HEK293 (cell line): Measurements from ENCODE around the gene LSM2.

Experiments used
- CTCF ChIA-PET: fragments of 350-600 bp; formaldehyde crosslinking; extraction: SDS; loops from one replicate; lab custom pipeline; 2021; ENCODE audit warnings: antibody characterized with exemption; lab: Yijun Ruan, JAX
- POLR2A ChIA-PET: fragments of 300-600 bp; formaldehyde crosslinking; extraction: SDS; loops from one replicate; lab custom pipeline; 2020; ENCODE audit warnings: antibody characterized with exemption, inconsistent platforms; lab: Yijun Ruan, JAX
- H3K27ac ChIP-seq: fragments of 200-500 bp; sonication (Bioruptor generic); 2 replicates; pipeline ENCODE4 v1.5.1; 2014; ENCODE audit warnings: low read depth, low read length, control low read depth, inconsistent platforms; ENCODE audit errors: extremely low read depth
- H3K36me3 ChIP-seq, 2 experiments: fragments of 200-500 bp in 1 of 2; sonication (Bioruptor generic) in 1 of 2; 1 replicate in 1 of 2; 2 replicates in 1 of 2; pipeline ENCODE4 v1.5.1; 2014 to 2017; ENCODE audit warnings: inconsistent platforms in 2 of 2, low read length in 2 of 2; ENCODE audit not compliant: control insufficient read depth in 2 of 2, insufficient read depth in 1 of 2
- H3K4me1 ChIP-seq: fragments of 200-500 bp; sonication (Bioruptor generic); 2 replicates; pipeline ENCODE4 v1.5.1; 2014; ENCODE audit warnings: mild to moderate bottlenecking, low read length, inconsistent platforms; ENCODE audit not compliant: control insufficient read depth, insufficient read depth
- H3K4me3 ChIP-seq: 2 replicates; pipeline ENCODE4 v1.5.1; 2011; ENCODE audit warnings: low read depth, mild to moderate bottlenecking, control low read depth, low read length, moderate library complexity
- H3K9me3 ChIP-seq: fragments of 200-500 bp; sonication (Bioruptor generic); 2 replicates; pipeline ENCODE4 v1.5.1; 2014; ENCODE audit warnings: low read depth, low read length, inconsistent platforms; ENCODE audit not compliant: control insufficient read depth, insufficient read depth
- GFI1B ChIP-seq: fragments of 450-650 bp; formaldehyde crosslinking; IDR thresholded peaks from 2 replicates; pipeline ENCODE4 v1.5.1; 2016; ENCODE audit warnings: missing biosample characterization, missing genetic modification characterization
- IKZF3 ChIP-seq: fragments of 450-650 bp; IDR thresholded peaks from 2 replicates; pipeline ENCODE4 v1.5.0; 2018; ENCODE audit warnings: missing biosample characterization, mild to moderate bottlenecking, missing genetic modification characterization, moderate library complexity
- KLF1 ChIP-seq: fragments of 450-650 bp; formaldehyde crosslinking; IDR thresholded peaks from 2 replicates; pipeline ENCODE4 v1.5.1; 2016; ENCODE audit warnings: missing biosample characterization, missing genetic modification characterization
- YY1 ChIP-seq: fragments of 450-650 bp; formaldehyde crosslinking; IDR thresholded peaks from 2 replicates; pipeline ENCODE4 v1.5.1; 2018; ENCODE audit warnings: missing biosample characterization, missing genetic modification characterization
- ZBTB7A ChIP-seq: fragments of 450-650 bp; formaldehyde crosslinking; IDR thresholded peaks from 2 replicates; pipeline ENCODE4 v1.5.1; 2016; ENCODE audit warnings: low read depth, missing biosample characterization, missing genetic modification characterization
- ZNF146 ChIP-seq: fragments of 450-650 bp; formaldehyde crosslinking; IDR thresholded peaks from 2 replicates; pipeline ENCODE4 v1.5.1; 2016; ENCODE audit warnings: missing biosample characterization, missing genetic modification characterization
- ZNF174 ChIP-seq: fragments of 450-650 bp; formaldehyde crosslinking; IDR thresholded peaks from 2 replicates; pipeline ENCODE4 v1.5.0; 2017; ENCODE audit warnings: missing biosample characterization, mild to moderate bottlenecking, missing genetic modification characterization
- ZNF292 ChIP-seq: fragments of 450-650 bp; formaldehyde crosslinking; IDR thresholded peaks from 2 replicates; pipeline ENCODE4 v1.5.1; 2016; ENCODE audit warnings: low read depth, missing biosample characterization, missing genetic modification characterization, borderline replicate concordance
- ZNF302 ChIP-seq: fragments of 450-650 bp; formaldehyde crosslinking; IDR thresholded peaks from 2 replicates; pipeline ENCODE4 v1.5.1; 2016; ENCODE audit warnings: missing biosample characterization, missing genetic modification characterization, low read depth
- ZNF366 ChIP-seq: fragments of 450-650 bp; formaldehyde crosslinking; conservative IDR thresholded peaks from 2 replicates; pipeline ENCODE4 v1.5.1; 2016; ENCODE audit warnings: missing biosample characterization, missing genetic modification characterization
- ZNF394 ChIP-seq: fragments of 450-650 bp; formaldehyde crosslinking; IDR thresholded peaks from 2 replicates; pipeline ENCODE4 v1.5.1; 2016; ENCODE audit warnings: missing biosample characterization, missing genetic modification characterization, mild to moderate bottlenecking, moderate library complexity, borderline replicate concordance
- ZNF473 ChIP-seq: fragments of 450-650 bp; formaldehyde crosslinking; IDR thresholded peaks from 2 replicates; pipeline ENCODE4 v1.5.1; 2017; ENCODE audit warnings: missing biosample characterization, missing genetic modification characterization
- ZNF585B ChIP-seq: fragments of 450-650 bp; formaldehyde crosslinking; IDR thresholded peaks from 2 replicates; pipeline ENCODE4 v1.5.1; 2016; ENCODE audit warnings: missing biosample characterization, missing genetic modification characterization
- ZNF664 ChIP-seq: fragments of 450-650 bp; formaldehyde crosslinking; IDR thresholded peaks from 2 replicates; pipeline ENCODE4 v1.5.1; 2016; ENCODE audit warnings: missing biosample characterization, missing genetic modification characterization
- ZNF670 ChIP-seq: fragments of 450-650 bp; formaldehyde crosslinking; IDR thresholded peaks from 2 replicates; pipeline ENCODE4 v1.5.1; 2016; ENCODE audit warnings: missing biosample characterization, missing genetic modification characterization, low read depth
- ZNF792 ChIP-seq: fragments of 450-650 bp; formaldehyde crosslinking; IDR thresholded peaks from 2 replicates; pipeline ENCODE4 v1.5.1; 2016; ENCODE audit warnings: missing biosample characterization, missing genetic modification characterization
- TF ChIP-seq, protein P1 (sequence below): fragments of 450-650 bp; formaldehyde crosslinking; IDR thresholded peaks from 2 replicates; pipeline ENCODE4 v1.5.1; 2016; ENCODE audit warnings: missing biosample characterization, missing genetic modification characterization
- TF ChIP-seq, protein P2 (sequence below): fragments of 450-650 bp; formaldehyde crosslinking; IDR thresholded peaks from 2 replicates; pipeline ENCODE4 v1.5.1; 2016; ENCODE audit warnings: missing biosample characterization, missing genetic modification characterization
- TF ChIP-seq, protein P3 (sequence below): fragments of 450-650 bp; formaldehyde crosslinking; IDR thresholded peaks from 2 replicates; pipeline ENCODE4 v1.5.1; 2016; ENCODE audit warnings: missing biosample characterization, missing genetic modification characterization
- TF ChIP-seq, protein P4 (sequence below): fragments of 450-650 bp; formaldehyde crosslinking; IDR thresholded peaks from 2 replicates; pipeline ENCODE4 v1.5.1; 2016; ENCODE audit warnings: missing biosample characterization, missing genetic modification characterization
- TF ChIP-seq, protein P5 (sequence below): fragments of 450-650 bp; formaldehyde crosslinking; IDR thresholded peaks from 2 replicates; pipeline ENCODE4 v1.5.0; 2017; ENCODE audit warnings: missing biosample characterization, missing genetic modification characterization, borderline replicate concordance

The LSM2 gene

DNA sequence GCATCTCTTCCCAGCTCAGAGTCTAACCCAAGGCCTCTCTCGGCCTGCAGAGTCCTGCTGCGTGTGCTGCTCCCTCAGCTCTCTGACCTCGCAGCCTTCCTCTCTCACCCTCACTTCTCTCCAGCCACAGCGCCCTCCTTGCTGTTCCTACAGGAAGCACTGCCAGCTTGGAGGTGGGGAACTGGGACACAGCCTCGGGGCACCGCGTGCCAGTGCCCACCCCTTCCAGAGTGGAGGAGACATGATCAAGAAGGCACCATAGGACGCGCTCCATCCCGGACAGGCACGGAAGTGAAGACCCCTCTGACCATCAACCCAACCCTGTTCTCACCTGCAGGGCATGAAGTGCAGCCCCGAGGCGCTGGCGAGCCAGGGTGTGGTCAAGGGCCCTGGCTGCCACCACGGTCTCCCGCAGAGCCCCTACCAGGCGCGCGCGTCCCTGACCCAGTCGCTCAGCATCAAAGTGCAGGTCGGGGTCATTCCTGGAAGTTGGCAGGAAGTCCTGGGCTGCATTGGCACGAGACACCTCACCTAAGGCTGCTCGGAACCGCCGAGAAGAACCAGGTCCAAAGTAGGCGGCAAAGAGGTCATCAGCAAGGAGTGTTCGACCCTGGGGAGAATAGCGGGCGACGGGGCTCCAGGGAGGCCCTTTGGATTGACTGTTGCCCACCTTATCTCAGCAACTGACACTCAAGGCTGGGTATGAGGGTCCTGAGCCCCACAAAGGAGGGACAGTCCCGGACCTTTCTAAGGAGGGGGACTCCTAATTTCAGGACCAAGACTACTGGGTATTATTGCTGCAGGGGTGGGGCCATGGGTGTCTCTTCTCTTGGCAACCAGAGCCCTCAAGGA lies 30.9 kb downstream of the LSM2 start:
- H3K36me3 ChIP-seq, result peaks cover 0 to 28% of the 10 kb centered on the region in 2 experiments; a peak in 2 of 3 replicates
- no peak for TF ChIP-seq ZNF792
- no peak for TF ChIP-seq ZNF174
- TF ChIP-seq ZNF146, result no peak
- TF ChIP-seq ZNF585B, result no peak
- no peak for TF ChIP-seq IKZF3 (tag by site-specific recombination)
- TF ChIP-seq ZBTB7A, result no peak
- TF ChIP-seq ZNF664 (tag by site-specific recombination), result no peak
- no peak for TF ChIP-seq ZNF302
- no peak for TF ChIP-seq ZNF473
- TF ChIP-seq, protein P1, sequence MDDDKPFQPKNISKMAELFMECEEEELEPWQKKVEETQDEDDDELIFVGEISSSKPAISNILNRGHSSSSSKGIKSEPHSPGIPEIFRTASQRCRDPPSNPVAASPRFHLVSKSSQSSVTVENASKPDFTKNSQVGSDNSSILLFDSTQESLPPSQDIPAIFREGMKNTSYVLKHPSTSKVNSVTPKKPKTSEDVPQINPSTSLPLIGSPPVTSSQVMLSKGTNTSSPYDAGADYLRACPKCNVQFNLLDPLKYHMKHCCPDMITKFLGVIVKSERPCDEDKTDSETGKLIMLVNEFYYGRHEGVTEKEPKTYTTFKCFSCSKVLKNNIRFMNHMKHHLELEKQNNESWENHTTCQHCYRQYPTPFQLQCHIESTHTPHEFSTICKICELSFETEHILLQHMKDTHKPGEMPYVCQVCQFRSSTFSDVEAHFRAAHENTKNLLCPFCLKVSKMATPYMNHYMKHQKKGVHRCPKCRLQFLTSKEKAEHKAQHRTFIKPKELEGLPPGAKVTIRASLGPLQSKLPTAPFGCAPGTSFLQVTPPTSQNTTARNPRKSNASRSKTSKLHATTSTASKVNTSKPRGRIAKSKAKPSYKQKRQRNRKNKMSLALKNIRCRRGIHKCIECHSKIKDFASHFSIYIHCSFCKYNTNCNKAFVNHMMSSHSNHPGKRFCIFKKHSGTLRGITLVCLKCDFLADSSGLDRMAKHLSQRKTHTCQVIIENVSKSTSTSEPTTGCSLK (tag by site-specific recombination), result no peak
- TF ChIP-seq, protein P2, sequence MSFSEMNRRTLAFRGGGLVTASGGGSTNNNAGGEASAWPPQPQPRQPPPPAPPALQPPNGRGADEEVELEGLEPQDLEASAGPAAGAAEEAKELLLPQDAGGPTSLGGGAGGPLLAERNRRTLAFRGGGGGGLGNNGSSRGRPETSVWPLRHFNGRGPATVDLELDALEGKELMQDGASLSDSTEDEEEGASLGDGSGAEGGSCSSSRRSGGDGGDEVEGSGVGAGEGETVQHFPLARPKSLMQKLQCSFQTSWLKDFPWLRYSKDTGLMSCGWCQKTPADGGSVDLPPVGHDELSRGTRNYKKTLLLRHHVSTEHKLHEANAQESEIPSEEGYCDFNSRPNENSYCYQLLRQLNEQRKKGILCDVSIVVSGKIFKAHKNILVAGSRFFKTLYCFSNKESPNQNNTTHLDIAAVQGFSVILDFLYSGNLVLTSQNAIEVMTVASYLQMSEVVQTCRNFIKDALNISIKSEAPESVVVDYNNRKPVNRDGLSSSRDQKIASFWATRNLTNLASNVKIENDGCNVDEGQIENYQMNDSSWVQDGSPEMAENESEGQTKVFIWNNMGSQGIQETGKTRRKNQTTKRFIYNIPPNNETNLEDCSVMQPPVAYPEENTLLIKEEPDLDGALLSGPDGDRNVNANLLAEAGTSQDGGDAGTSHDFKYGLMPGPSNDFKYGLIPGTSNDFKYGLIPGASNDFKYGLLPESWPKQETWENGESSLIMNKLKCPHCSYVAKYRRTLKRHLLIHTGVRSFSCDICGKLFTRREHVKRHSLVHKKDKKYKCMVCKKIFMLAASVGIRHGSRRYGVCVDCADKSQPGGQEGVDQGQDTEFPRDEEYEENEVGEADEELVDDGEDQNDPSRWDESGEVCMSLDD, result no peak
- ChIA-PET CTCF (interaction anchor here (0.5 to 3.2 kb wide), 5 partner anchors 13 to 176 kb away, joined by 3 to 17 read pairs (median 4); no protein-coding TSS in a partner anchor), POLR2A (interaction anchor here (0.6 to 7.2 kb wide), 8 partner anchors 23 to 148 kb away, joined by 3 to 48 read pairs (median 4); partner anchors contain the start of genes ABHD16A, HSPA1A, HSPA1B and HSPA1L)
- no peaks in the 10 kb centered on the region for H3K9me3 ChIP-seq
- no peak overlapping the region for H3K27ac ChIP-seq
- H3K4me3 ChIP-seq, result no peak overlapping the region
- peaks cover 4% of the 10 kb centered on the region for H3K4me1 ChIP-seq

DNA sequence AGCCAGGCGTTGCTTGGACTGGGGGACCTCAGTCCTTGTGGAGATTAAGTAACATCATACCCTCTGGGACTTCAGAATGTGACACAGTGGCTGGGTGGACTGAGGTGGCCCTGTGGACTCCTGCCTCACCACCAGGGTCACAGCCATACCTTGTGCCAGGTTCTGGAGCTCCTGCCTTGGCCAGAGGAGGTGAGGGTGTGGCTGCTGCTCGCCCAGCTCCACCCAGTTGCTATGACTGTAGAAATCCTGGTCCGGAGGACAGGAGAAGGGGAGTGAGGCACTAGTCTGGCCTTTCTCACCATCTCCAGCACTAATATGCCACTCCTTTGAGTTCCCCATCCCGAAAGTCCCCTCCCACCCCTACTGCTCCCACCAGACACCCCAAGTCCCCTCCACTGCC lies 31.6 kb downstream of the LSM2 start:
- Histone ChIP-seq H3K4me3 (no peak overlapping the region), H3K4me1 (peaks cover 4% of the 10 kb centered on the region), H3K9me3 (no peaks in the 10 kb centered on the region), H3K27ac (no peak overlapping the region), H3K36me3 (peaks cover 0 to 21% of the 10 kb centered on the region in 2 experiments; a peak in 2 of 3 replicates)
- POLR2A ChIA-PET, result interaction anchor here (0.6 to 7.2 kb wide), 10 partner anchors 22 to 149 kb away, joined by 3 to 48 read pairs (median 3); partner anchors contain the start of genes ABHD16A, HSPA1A, HSPA1B and HSPA1L
- peak; percentile 47; the same call in 1 of the 2 replicates for TF ChIP-seq KLF1
- TF ChIP-seq, protein P3, sequence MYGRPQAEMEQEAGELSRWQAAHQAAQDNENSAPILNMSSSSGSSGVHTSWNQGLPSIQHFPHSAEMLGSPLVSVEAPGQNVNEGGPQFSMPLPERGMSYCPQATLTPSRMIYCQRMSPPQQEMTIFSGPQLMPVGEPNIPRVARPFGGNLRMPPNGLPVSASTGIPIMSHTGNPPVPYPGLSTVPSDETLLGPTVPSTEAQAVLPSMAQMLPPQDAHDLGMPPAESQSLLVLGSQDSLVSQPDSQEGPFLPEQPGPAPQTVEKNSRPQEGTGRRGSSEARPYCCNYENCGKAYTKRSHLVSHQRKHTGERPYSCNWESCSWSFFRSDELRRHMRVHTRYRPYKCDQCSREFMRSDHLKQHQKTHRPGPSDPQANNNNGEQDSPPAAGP, result no peak
- no peak for TF ChIP-seq ZNF366 (tag by site-specific recombination)
- CTCF ChIA-PET, result interaction anchor here (0.5 to 3.2 kb wide), 7 partner anchors 12 to 272 kb away, joined by 3 to 17 read pairs (median 4); no protein-coding TSS in a partner anchor

DNA sequence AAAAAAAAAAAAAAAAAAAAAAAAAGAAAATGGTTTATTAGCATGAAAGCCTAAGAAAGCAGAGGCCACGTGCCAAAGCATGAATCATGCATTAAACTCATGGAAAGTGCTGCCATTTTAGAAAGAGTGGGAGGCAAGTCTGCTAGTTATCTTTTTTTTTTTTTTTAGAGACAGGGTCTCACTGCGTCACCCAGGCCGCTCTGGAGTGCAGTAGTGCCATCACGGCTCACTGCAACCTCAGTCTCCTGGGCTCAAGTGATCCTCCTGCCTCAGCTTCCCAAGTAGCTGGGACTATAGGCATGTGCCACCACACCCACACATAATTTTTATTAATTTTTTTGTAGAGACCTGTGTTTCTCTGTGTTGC lies 34.8 kb downstream of the LSM2 start:
- H3K4me1 ChIP-seq, result peaks cover 1% of the 10 kb centered on the region
- H3K36me3 ChIP-seq, result no peaks in the 10 kb centered on the region
- H3K4me3 ChIP-seq, result no peak overlapping the region
- H3K9me3 ChIP-seq, result no peaks in the 10 kb centered on the region
- CTCF ChIA-PET, result interaction anchor here (0.6 to 1.2 kb wide), 6 partner anchors 11 to 60 kb away, joined by 3 to 7 read pairs (median 4); partner anchors contain the start of genes CLIC1 and VARS1
- H3K27ac ChIP-seq, result no peak overlapping the region
- POLR2A ChIA-PET, result interaction anchor here (7.2 kb wide), 1 partner anchor 55 kb away, joined by 48 read pairs; the partner anchor contains the start of gene HSPA1B
- TF ChIP-seq ZNF292 (tag by site-specific recombination) (no peak), ZNF394 (tag by site-specific recombination) (no peak), ZNF670 (tag by site-specific recombination) (no peak), GFI1B (tag by site-specific recombination) (no peak), YY1 (tag by site-specific recombination) (no peak)
- TF ChIP-seq, protein P4, sequence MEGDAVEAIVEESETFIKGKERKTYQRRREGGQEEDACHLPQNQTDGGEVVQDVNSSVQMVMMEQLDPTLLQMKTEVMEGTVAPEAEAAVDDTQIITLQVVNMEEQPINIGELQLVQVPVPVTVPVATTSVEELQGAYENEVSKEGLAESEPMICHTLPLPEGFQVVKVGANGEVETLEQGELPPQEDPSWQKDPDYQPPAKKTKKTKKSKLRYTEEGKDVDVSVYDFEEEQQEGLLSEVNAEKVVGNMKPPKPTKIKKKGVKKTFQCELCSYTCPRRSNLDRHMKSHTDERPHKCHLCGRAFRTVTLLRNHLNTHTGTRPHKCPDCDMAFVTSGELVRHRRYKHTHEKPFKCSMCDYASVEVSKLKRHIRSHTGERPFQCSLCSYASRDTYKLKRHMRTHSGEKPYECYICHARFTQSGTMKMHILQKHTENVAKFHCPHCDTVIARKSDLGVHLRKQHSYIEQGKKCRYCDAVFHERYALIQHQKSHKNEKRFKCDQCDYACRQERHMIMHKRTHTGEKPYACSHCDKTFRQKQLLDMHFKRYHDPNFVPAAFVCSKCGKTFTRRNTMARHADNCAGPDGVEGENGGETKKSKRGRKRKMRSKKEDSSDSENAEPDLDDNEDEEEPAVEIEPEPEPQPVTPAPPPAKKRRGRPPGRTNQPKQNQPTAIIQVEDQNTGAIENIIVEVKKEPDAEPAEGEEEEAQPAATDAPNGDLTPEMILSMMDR, result no peak
- TF ChIP-seq, protein P5, sequence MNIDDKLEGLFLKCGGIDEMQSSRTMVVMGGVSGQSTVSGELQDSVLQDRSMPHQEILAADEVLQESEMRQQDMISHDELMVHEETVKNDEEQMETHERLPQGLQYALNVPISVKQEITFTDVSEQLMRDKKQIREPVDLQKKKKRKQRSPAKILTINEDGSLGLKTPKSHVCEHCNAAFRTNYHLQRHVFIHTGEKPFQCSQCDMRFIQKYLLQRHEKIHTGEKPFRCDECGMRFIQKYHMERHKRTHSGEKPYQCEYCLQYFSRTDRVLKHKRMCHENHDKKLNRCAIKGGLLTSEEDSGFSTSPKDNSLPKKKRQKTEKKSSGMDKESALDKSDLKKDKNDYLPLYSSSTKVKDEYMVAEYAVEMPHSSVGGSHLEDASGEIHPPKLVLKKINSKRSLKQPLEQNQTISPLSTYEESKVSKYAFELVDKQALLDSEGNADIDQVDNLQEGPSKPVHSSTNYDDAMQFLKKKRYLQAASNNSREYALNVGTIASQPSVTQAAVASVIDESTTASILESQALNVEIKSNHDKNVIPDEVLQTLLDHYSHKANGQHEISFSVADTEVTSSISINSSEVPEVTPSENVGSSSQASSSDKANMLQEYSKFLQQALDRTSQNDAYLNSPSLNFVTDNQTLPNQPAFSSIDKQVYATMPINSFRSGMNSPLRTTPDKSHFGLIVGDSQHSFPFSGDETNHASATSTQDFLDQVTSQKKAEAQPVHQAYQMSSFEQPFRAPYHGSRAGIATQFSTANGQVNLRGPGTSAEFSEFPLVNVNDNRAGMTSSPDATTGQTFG (tag by site-specific recombination), result no peak
